H1 (cell line): ENCODE results near the gene GARNL3. TPM values are rescaled to one million over a fixed set of nuclear protein-coding genes. Genes with fewer than 3 reads are reported as not detected.

Experiments used
- CTCF ChIA-PET: fragments of 300-600 bp; sonication (Branson Sonifier 250); formaldehyde crosslinking; loops from one replicate; lab custom pipeline; 2021; ENCODE audit not compliant: partially characterized antibody; lab: Charles Lee
- POLR2A ChIA-PET: fragments of 300-600 bp; sonication (Branson Sonifier 250); formaldehyde crosslinking; loops from one replicate; lab custom pipeline; 2021; ENCODE audit warnings: inconsistent platforms; ENCODE audit not compliant: partially characterized antibody; lab: Charles Lee
- DNase-seq, 2 experiments: peaks; one replicate each; pipeline versions ENCODE4 v3.0.0 to v3.0.0-alpha.2; 2010 to 2022; ENCODE audit warnings: low spot score in 2 of 2, low read depth in 1 of 2, mixed read lengths in 1 of 2
- FAIRE-seq: peaks from 2 replicates; lab custom pipeline; 2011; peaks lifted over from hg19 to GRCh38; lab: Jason Lieb, UNC
- H2AFZ ChIP-seq: 2 replicates; pipeline ENCODE4 v1.8.1; 2012; ENCODE audit warnings: low read length, inconsistent platforms
- H2AK5ac ChIP-seq: 2 replicates; pipeline ENCODE4 v1.6.1; 2013; ENCODE audit warnings: low read depth, low read length
- H2BK120ac ChIP-seq: replicated peaks from 2 replicates; pipeline ENCODE3; 2013; ENCODE audit warnings: low read depth, low read length, inconsistent platforms
- H2BK12ac ChIP-seq: 2 replicates; pipeline ENCODE4 v1.6.1; 2013; ENCODE audit warnings: low read depth, low read length
- H2BK15ac ChIP-seq: 2 replicates; pipeline ENCODE4 v1.6.1; 2013; ENCODE audit warnings: low read length
- H2BK20ac ChIP-seq: 2 replicates; pipeline ENCODE4 v1.6.1; 2013; ENCODE audit warnings: low read length
- H2BK5ac ChIP-seq: 2 replicates; pipeline ENCODE4 v1.6.1; 2013; ENCODE audit warnings: low read depth, low read length
- H3K14ac ChIP-seq: 2 replicates; pipeline ENCODE4 v1.6.1; 2013; ENCODE audit warnings: inconsistent platforms; ENCODE audit not compliant: insufficient read length
- H3K18ac ChIP-seq: 2 replicates; pipeline ENCODE4 v1.6.1; 2013; ENCODE audit warnings: low read length; ENCODE audit errors: extremely low read depth
- H3K23ac ChIP-seq: 2 replicates; pipeline ENCODE4 v1.6.1; 2013; ENCODE audit warnings: inconsistent platforms; ENCODE audit not compliant: insufficient read length
- H3K23me2 ChIP-seq: 2 replicates; pipeline ENCODE4 v1.6.1; 2013; ENCODE audit warnings: low read depth, low read length
- H3K27ac ChIP-seq: 2 replicates; pipeline ENCODE4 v1.6.1; 2011; ENCODE audit warnings: low read depth, low read length, inconsistent platforms
- H3K27me3 ChIP-seq, 4 experiments: replicated peaks in 1 of 4; 1 replicate in 1 of 4; 2 replicates in 3 of 4; pipeline versions ENCODE4 v1.6.1 to v1.8.1; 2011 to 2013; ENCODE audit warnings: low read length in 3 of 4, mild to moderate bottlenecking in 3 of 4, inconsistent platforms in 2 of 4, mixed read lengths in 2 of 4, moderate library complexity in 1 of 4; ENCODE audit not compliant: control insufficient read depth in 3 of 4, insufficient read depth in 3 of 4; ENCODE audit errors: extremely low read depth in 1 of 4
- H3K36me3 ChIP-seq, 4 experiments: 2 replicates each; pipeline versions ENCODE4 v1.6.1 to v1.8.1; 2011 to 2013; ENCODE audit warnings: mild to moderate bottlenecking in 4 of 4, low read length in 3 of 4, moderate library complexity in 2 of 4, control low read depth in 1 of 4, inconsistent platforms in 1 of 4; ENCODE audit not compliant: insufficient read depth in 4 of 4, control insufficient read depth in 2 of 4
- H3K4ac ChIP-seq: replicated peaks from 2 replicates; pipeline ENCODE3; 2013; ENCODE audit warnings: low read length, low read depth, mixed read lengths, inconsistent platforms; ENCODE audit not compliant: insufficient read length
- H3K4me1 ChIP-seq, 4 experiments: replicated peaks in 1 of 4; 1 replicate in 1 of 4; 2 replicates in 3 of 4; pipeline versions ENCODE4 v1.6.1 to v1.8.1; 2011 to 2013; ENCODE audit warnings: low read length in 3 of 4, inconsistent platforms in 2 of 4, mixed read lengths in 1 of 4; ENCODE audit not compliant: insufficient read depth in 4 of 4, control insufficient read depth in 3 of 4
- H3K4me2 ChIP-seq, 2 experiments: 2 replicates each; pipeline versions ENCODE4 v1.6.1 to v1.8.1; 2011 to 2013; ENCODE audit warnings: low read depth in 2 of 2, low read length in 2 of 2, control low read depth in 1 of 2, inconsistent platforms in 1 of 2, mild to moderate bottlenecking in 1 of 2; ENCODE audit not compliant: insufficient read depth in 1 of 2
- H3K4me3 ChIP-seq, 4 experiments: fragments of 200-600, 300-600 bp in 1 of 4; sonication (generic), shearing (Covaris generic), sonication (Bioruptor Twin) in 1 of 4; 2 replicates each; pipeline versions ENCODE4 v1.5.1 to v1.8.1; 2011 to 2016; ENCODE audit warnings: low read length in 4 of 4, low read depth in 3 of 4, control low read depth in 2 of 4, inconsistent platforms in 2 of 4, mild to moderate bottlenecking in 2 of 4, mixed read lengths in 1 of 4, moderate library complexity in 1 of 4; ENCODE audit not compliant: insufficient read depth in 2 of 4; ENCODE audit errors: extremely low read depth in 1 of 4
- H3K56ac ChIP-seq: replicated peaks from 2 replicates; pipeline ENCODE3; 2013; ENCODE audit warnings: low read depth, mild to moderate bottlenecking, mixed read lengths, low read length, inconsistent platforms; ENCODE audit not compliant: insufficient read length
- H3K79me1 ChIP-seq: 2 replicates; pipeline ENCODE4 v1.6.1; 2013; ENCODE audit warnings: low read depth, low read length, control low read depth
- H3K79me2 ChIP-seq, 2 experiments: 2 replicates each; pipeline versions ENCODE4 v1.6.1 to v1.8.1; 2012 to 2013; ENCODE audit warnings: low read length in 2 of 2, mild to moderate bottlenecking in 2 of 2, inconsistent platforms in 1 of 2; ENCODE audit not compliant: insufficient read depth in 2 of 2, control insufficient read depth in 1 of 2
- H3K9ac ChIP-seq, 4 experiments: replicated peaks in 1 of 4; 1 replicate in 1 of 4; 2 replicates in 3 of 4; pipeline versions ENCODE4 v1.6.1 to v1.8.1; 2011 to 2013; ENCODE audit warnings: low read depth in 3 of 4, low read length in 3 of 4, control low read depth in 2 of 4, mild to moderate bottlenecking in 2 of 4, moderate library complexity in 2 of 4, inconsistent platforms in 1 of 4; ENCODE audit errors: extremely low read depth in 1 of 4
- H3K9me3 ChIP-seq, 2 experiments: 2 replicates each; pipeline versions ENCODE4 v1.6.1 to v1.8.1; 2012 to 2013; ENCODE audit warnings: mild to moderate bottlenecking in 2 of 2, moderate library complexity in 2 of 2, control low read depth in 1 of 2, inconsistent platforms in 1 of 2, low read depth in 1 of 2, low read length in 1 of 2, mixed read lengths in 1 of 2; ENCODE audit not compliant: insufficient read depth in 2 of 2
- H4K20me1 ChIP-seq, 2 experiments: replicated peaks in 1 of 2; 2 replicates each; pipeline versions ENCODE3 to v1.8.1; 2011 to 2013; ENCODE audit warnings: inconsistent platforms in 2 of 2, low read length in 2 of 2, mild to moderate bottlenecking in 1 of 2; ENCODE audit not compliant: insufficient read depth in 2 of 2, control insufficient read depth in 1 of 2
- H4K5ac ChIP-seq: 2 replicates; pipeline ENCODE4 v1.6.1; 2013; ENCODE audit warnings: low read length, low read depth, mixed read lengths, inconsistent platforms; ENCODE audit not compliant: insufficient read length
- H4K8ac ChIP-seq: 2 replicates; pipeline ENCODE4 v1.8.0; 2013; ENCODE audit warnings: mild to moderate bottlenecking, moderate library complexity, low read length, inconsistent platforms; ENCODE audit not compliant: insufficient read depth; ENCODE audit errors: extremely low read depth
- H4K91ac ChIP-seq: replicated peaks from 2 replicates; pipeline ENCODE3; 2013; ENCODE audit warnings: low read length, mixed read lengths, inconsistent platforms; ENCODE audit not compliant: insufficient read length
- BRCA1 ChIP-seq: IDR thresholded peaks from 2 replicates; pipeline ENCODE4 v1.6.1; 2012; ENCODE audit warnings: low read depth, low read length, improper control_type of control experiment
- CTBP2 ChIP-seq: IDR thresholded peaks from 2 replicates; pipeline ENCODE4 v1.7.0; 2011; ENCODE audit warnings: borderline replicate concordance, mild to moderate bottlenecking, moderate library complexity, mixed read lengths, low read length; ENCODE audit not compliant: insufficient read depth, insufficient read length
- CTCF ChIP-seq, 3 experiments: IDR thresholded peaks; 1 replicate in 2 of 3; 2 replicates in 1 of 3; pipeline versions ENCODE4 v1.5.1 to v1.6.1; 2011; ENCODE audit warnings: low read length in 3 of 3, mild to moderate bottlenecking in 3 of 3, inconsistent platforms in 2 of 3, low read depth in 1 of 3, moderate library complexity in 1 of 3; ENCODE audit not compliant: insufficient read depth in 1 of 3; ENCODE audit errors: control extremely low read depth in 1 of 3
- EGR1 ChIP-seq: IDR thresholded peaks from 2 replicates; pipeline ENCODE4 v1.6.1; 2011; ENCODE audit warnings: low read depth, low read length, borderline replicate concordance
- JUND ChIP-seq: IDR thresholded peaks from 2 replicates; pipeline ENCODE4 v1.6.1; 2011; ENCODE audit warnings: mild to moderate bottlenecking, improper control_type of control experiment, low read length
- PHF8 ChIP-seq: fragments of 200-600 bp; sonication (generic); conservative IDR thresholded peaks from 2 replicates; pipeline ENCODE4 v1.7.1; 2012; ENCODE audit warnings: low read depth, mild to moderate bottlenecking, inconsistent platforms, low read length, moderate library complexity
- RBBP5 ChIP-seq: IDR thresholded peaks from 2 replicates; pipeline ENCODE4 v1.7.1; 2012; ENCODE audit warnings: low read depth, mild to moderate bottlenecking, inconsistent platforms, low read length, moderate library complexity, borderline replicate concordance
- RFX5 ChIP-seq: IDR thresholded peaks from 2 replicates; pipeline ENCODE4 v1.6.1; 2011; ENCODE audit warnings: low read depth, low read length, improper control_type of control experiment, borderline replicate concordance
- RXRA ChIP-seq: IDR thresholded peaks from 2 replicates; pipeline ENCODE4 v1.6.1; 2011; ENCODE audit warnings: low read depth, mild to moderate bottlenecking, low read length, moderate library complexity; ENCODE audit not compliant: insufficient read depth
- SIN3A ChIP-seq, 2 experiments: IDR thresholded peaks in 1 of 2; conservative IDR thresholded peaks in 1 of 2; 2 replicates each; pipeline ENCODE4 v1.6.1; 2011 to 2012; ENCODE audit warnings: low read length in 2 of 2, improper control_type of control experiment in 1 of 2, low read depth in 1 of 2, mild to moderate bottlenecking in 1 of 2
- WGBS, 2 experiments: shearing (Covaris generic) in 1 of 2; methylation state at CpG; one replicate each; pipeline versions ENCODE4 v1.1.6 to v1.1.7; 2013 to 2015; ENCODE audit warnings: low lambda C conversion rate in 2 of 2, mixed read lengths in 2 of 2, inconsistent platforms in 1 of 2, low coverage in 1 of 2, missing lambda C conversion rate in 1 of 2; ENCODE audit not compliant: insufficient replicate concordance in 2 of 2, insufficient coverage in 1 of 2, insufficient read length in 1 of 2; ENCODE audit errors: extremely low coverage in 1 of 2, missing lambda C conversion rate in 1 of 2; 5-methylcytosine and 5-hydroxymethylcytosine counted together
- polyA plus RNA-seq, 7 experiments: library from polyadenylated mRNA; depleted of rRNA in 3 of 7; stranded (reverse) in 5 of 7; unstranded in 2 of 7; fragments of >200 nt in 5 of 7; fragments of 200-250 nt in 2 of 7; gene quantifications; 1 replicate in 5 of 7; 2 replicates in 1 of 7; 4 replicates in 1 of 7; pipeline versions ENCODE4 v1.2.1 to v1.2.3, GENCODE V29; 2011 to 2013; ENCODE audit warnings: missing spikeins in 2 of 7, mixed read lengths in 2 of 7
- total RNA-seq: library from RNA; stranded (reverse); fragmentation: NEBNext Ultra II Directional; extraction: Animal tissue kit (Norgen Biotek cat#: 25700); gene quantifications from 2 replicates; pipeline ENCODE4 v1.2.1, GENCODE V29; 2021

GARNL3 gene
- total and polyA plus RNA-seq, 2 of the 8 experiments (the other 6 are each of a cell fraction or from before 2014, with no cell fraction given) = 6.5 to 18.3 TPM

GRCh38 chr9:127426756-127427155 is 162.2 kb downstream of the GARNL3 start:
- Histone ChIP-seq H3K27ac (no peak overlapping the region), H2BK15ac (no peak overlapping the region), H3K56ac (no peak overlapping the region), H3K18ac (no peak overlapping the region), H4K8ac (no peak overlapping the region), H3K27me3 (no peaks in the 10 kb centered on the region), H4K20me1 (peaks cover 0 to 5% of the 10 kb centered on the region in 2 experiments), H3K4me1 (peaks cover 0 to 10% (median 5%) of the 10 kb centered on the region in 4 experiments; a peak in 4 of 7 replicates), H3K79me1 (peaks cover 2% of the 10 kb centered on the region; the same call in 1 of the 2 replicates), H2BK20ac (no peak overlapping the region), H3K79me2 (peaks cover 7 to 44% of the 10 kb centered on the region in 2 experiments), H2BK120ac (no peak overlapping the region), H4K91ac (no peak overlapping the region), H3K9me3 (no peaks in the 10 kb centered on the region), H3K23ac (no peak overlapping the region), H4K5ac (no peak overlapping the region), H3K4ac (no peak overlapping the region), H3K4me2 (no peak overlapping the region), H2BK12ac (no peak overlapping the region), H3K9ac (no peak overlapping the region), H2AFZ (no peak overlapping the region), H3K23me2 (peaks cover 13% of the 10 kb centered on the region), H3K4me3 (no peak overlapping the region), H3K36me3 (peaks cover 3 to 17% (median 8%) of the 10 kb centered on the region in 4 experiments), H2AK5ac (no peak overlapping the region), H2BK5ac (no peak overlapping the region), H3K14ac (no peak overlapping the region)
- WGBS, 2 experiments = 90% methylated on average over 2 of the region's 2 CpGs; no CpG with 5 or more reads in 1 of the 2 experiments
- DNase-seq (no peak), FAIRE-seq (no peak)
- ChIA-PET CTCF (no interaction called here), POLR2A (interaction anchor here (6.3 kb wide), 1 partner anchor 19 kb away, joined by 59 read pairs; no protein-coding TSS in a partner anchor)
- TF ChIP-seq CTBP2 (no peak), RBBP5 (no peak), SIN3A (conservative IDR thresholded peaks at IDR 0.05 in 1 of 2, IDR thresholded peaks at IDR 0.05 in 1 of 2; ENCODE audit: low read depth in 1 of 2, low read length in 2 of 2) (no peak), RFX5 (no peak), RXRA (no peak), BRCA1 (no peak), CTCF (IDR thresholded peaks at IDR 0.05; ENCODE audit: control extremely low read depth in 1 of 3, insufficient read depth in 1 of 3, low read depth in 1 of 3, low read length in 3 of 3) (no peak), EGR1 (no peak), JUND (no peak), PHF8 (no peak)
